ENCODE results near the gene MAZ.

The MAZ gene

DNA sequence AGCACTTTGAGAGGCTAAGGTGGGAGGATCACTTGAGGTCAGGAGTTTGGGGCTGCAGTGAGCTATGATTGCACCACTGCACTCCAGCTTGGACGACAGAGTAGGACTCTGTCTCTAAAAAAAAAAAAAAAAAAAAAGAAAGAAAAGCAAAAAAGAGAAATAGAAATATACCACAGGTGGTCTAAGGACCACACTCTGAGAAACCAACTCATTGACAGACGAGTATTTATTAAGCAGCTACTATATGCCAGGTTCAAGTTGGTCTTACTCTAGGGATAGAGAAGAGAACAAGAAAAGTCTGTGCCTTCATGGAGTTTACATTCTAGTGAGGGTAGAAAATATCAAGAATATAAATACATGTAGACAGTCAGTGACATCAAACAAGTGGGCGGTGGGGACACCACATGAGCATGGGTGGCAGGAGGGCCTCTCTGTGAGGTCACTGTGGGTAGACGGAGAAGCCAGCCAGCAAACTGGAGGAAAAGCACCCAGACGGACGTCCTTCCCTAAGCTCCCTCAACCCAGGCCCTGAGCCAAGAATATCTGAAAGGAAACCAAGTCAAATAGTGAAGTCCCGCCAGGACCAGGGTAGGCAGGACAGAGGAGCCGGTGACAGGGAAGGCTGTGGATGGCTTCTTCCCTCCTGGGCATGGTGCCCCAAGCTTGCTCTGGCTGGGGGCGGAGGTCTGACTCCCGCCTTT is 52.0 kb downstream of the MAZ start:
- no peak for DNase-seq

- DNase-seq = no peak
Observed at GRCh38 chr16:29858974-29859373, 52.6 kb downstream of the MAZ start.

DNA sequence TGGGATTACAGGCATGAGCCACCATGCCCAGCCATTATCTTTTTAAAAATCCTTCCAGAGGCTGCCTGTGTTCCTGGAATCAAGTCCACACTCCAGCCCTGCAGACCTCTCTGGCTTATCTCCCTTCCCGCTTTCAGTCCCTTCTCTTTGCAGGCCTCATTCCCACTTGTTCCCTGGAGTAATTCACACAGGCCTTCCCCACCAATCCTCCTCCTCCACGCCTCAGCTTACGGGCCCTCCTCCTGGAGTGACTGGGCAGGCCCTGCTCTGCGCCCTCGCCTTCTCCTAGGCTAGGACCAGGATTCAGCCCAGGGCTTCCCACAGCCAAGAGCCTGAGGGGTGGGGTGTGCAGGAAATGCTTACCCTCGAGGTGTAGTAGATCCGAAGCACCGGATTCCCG is 53.9 kb downstream of the MAZ start:
- DNase-seq = no peak
